ENCODE data around the gene IL1RL1.

The IL1RL1 gene

GRCh38 chr2:102356381-102356712 is 45.0 kb downstream of the IL1RL1 start:
- peak overlapping the region; percentile 87 for H3K27ac ChIP-seq
- peaks cover 49 to 52% of the 10 kb centered on the region in 2 experiments for H3K4me1 ChIP-seq (ENCODE audit: control insufficient read depth in 1 of 2, insufficient read depth in 1 of 2, low read depth in 1 of 2, low read length in 1 of 2)
- no peak for TF ChIP-seq CTCF (IDR thresholded peaks at IDR 0.05)
- no peaks in the 10 kb centered on the region for H3K36me3 ChIP-seq
- no peaks in the 10 kb centered on the region for H3K9me3 ChIP-seq
- H3K27me3 ChIP-seq, result peaks cover 5% of the 10 kb centered on the region
- H3K4me3 ChIP-seq (ENCODE audit: low read depth in 1 of 2, low read length in 1 of 2), result peak overlapping the region; percentile 93 to 94

GRCh38 chr2:102356741-102357140 is 45.4 kb downstream of the IL1RL1 start:
- peaks cover 52 to 53% of the 10 kb centered on the region in 2 experiments for H3K4me1 ChIP-seq (ENCODE audit: control insufficient read depth in 1 of 2, insufficient read depth in 1 of 2, low read depth in 1 of 2, low read length in 1 of 2)
- no peaks in the 10 kb centered on the region for H3K36me3 ChIP-seq
- peak overlapping the region; percentile 93 to 94 for H3K4me3 ChIP-seq (ENCODE audit: low read depth in 1 of 2, low read length in 1 of 2)
- peaks cover 5% of the 10 kb centered on the region for H3K27me3 ChIP-seq
- no peak for TF ChIP-seq CTCF (IDR thresholded peaks at IDR 0.05)
- no peaks in the 10 kb centered on the region for H3K9me3 ChIP-seq
- H3K27ac ChIP-seq, result peak overlapping the region; percentile 87

GRCh38 chr2:102357937-102358336 is 46.6 kb downstream of the IL1RL1 start:
- Histone ChIP-seq H3K4me1 (ENCODE audit: control insufficient read depth in 1 of 2, insufficient read depth in 1 of 2, low read depth in 1 of 2, low read length in 1 of 2) (peaks cover 52 to 58% of the 10 kb centered on the region in 2 experiments), H3K27me3 (peaks cover 5% of the 10 kb centered on the region), H3K9me3 (no peaks in the 10 kb centered on the region), H3K27ac (peak overlapping the region; percentile 87), H3K4me3 (ENCODE audit: low read depth in 1 of 2, low read length in 1 of 2) (peak overlapping the region; percentile 93 to 94), H3K36me3 (no peaks in the 10 kb centered on the region)
- TF ChIP-seq CTCF (IDR thresholded peaks at IDR 0.05), result no peak

- peak overlapping the region; percentile 87 for H3K27ac ChIP-seq
- H3K9me3 ChIP-seq, result no peaks in the 10 kb centered on the region
- H3K4me1 ChIP-seq (ENCODE audit: control insufficient read depth in 1 of 2, insufficient read depth in 1 of 2, low read depth in 1 of 2, low read length in 1 of 2), result peaks cover 52 to 58% of the 10 kb centered on the region in 2 experiments
- no peak for TF ChIP-seq CTCF (IDR thresholded peaks at IDR 0.05)
- H3K4me3 ChIP-seq (ENCODE audit: low read depth in 1 of 2, low read length in 1 of 2), result peak overlapping the region; percentile 93 to 94
- peaks cover 5% of the 10 kb centered on the region for H3K27me3 ChIP-seq
- peaks cover 5% of the 10 kb centered on the region for H3K36me3 ChIP-seq
These were observed 47.1 kb downstream of the IL1RL1 start for GRCh38 chr2:102358496-102358895.

GRCh38 chr2:102359527-102359926 is 48.2 kb downstream of the IL1RL1 start:
- no peak for TF ChIP-seq CTCF (IDR thresholded peaks at IDR 0.05)
- Histone ChIP-seq H3K9me3 (no peaks in the 10 kb centered on the region), H3K27me3 (no peaks in the 10 kb centered on the region), H3K27ac (no peak overlapping the region), H3K4me3 (ENCODE audit: low read depth in 1 of 2, low read length in 1 of 2) (no peak overlapping the region), H3K36me3 (peaks cover 15% of the 10 kb centered on the region), H3K4me1 (ENCODE audit: control insufficient read depth in 1 of 2, insufficient read depth in 1 of 2, low read depth in 1 of 2, low read length in 1 of 2) (peaks cover 52 to 58% of the 10 kb centered on the region in 2 experiments)

All from neutrophil (primary cell).